ENCODE measurements around the gene MAP3K21. TPM values are rescaled to one million over a fixed set of nuclear protein-coding genes. Genes with fewer than 3 reads are reported as not detected.
A peak's percentile ranks its signal among the peaks of the same experiment; 100 is the strongest.

Gene MAP3K21
- total and polyA plus RNA-seq, 2 donors (not counting 1 experiment from before 2014, with no cell fraction given), result 0.07 to 0.17 TPM

DNA sequence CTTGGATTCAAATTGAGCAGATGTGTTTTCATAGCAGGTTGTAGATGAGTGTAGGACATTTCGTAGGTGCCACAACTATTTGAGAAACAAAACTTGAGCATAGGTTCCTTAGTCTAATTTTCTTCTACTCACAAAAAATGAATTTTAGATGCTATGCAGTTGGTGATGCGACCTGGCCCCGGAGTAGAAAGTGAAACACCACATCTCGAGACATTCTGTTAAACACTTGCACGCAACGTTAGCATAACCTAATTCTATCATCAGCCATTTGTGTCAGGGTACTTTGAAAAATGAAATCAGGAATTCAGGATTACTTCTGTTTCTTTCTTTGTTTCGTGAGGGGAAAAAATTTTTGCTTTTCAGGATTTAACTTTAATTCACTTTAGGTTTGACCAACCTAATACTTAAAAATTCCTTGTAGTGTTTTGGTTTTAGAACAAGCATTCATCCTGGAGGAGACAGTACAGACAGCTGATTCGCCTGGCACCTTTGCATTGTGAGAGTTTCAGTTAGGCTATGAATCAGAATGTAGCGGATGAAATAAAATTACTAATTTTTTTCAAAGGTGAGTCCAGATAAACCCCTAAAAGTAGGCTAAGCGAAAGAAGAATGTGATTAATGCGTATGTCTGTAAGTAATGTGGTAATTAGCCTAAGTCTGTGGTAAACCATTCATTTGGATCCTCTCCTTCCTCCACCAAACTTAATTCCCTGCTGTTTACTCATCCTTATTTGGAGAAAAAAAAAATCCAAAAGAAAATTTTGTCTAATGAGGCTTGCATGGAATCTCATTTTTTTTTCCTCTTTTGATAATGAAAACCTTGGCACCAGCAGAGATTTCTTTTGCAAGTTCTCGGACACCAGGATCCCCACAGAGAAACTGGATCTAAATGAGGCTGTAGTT is 44.9 kb downstream of the MAP3K21 start:
- Histone ChIP-seq H3K27ac (ENCODE audit: insufficient read depth, low read length) (no peak overlapping the region), H3K9me3 (ENCODE audit: control insufficient read depth, insufficient read depth, low read depth, low read length) (no peaks in the 10 kb centered on the region), H3K79me2 (ENCODE audit: control insufficient read depth, insufficient read depth, low read length) (no peaks in the 10 kb centered on the region), H3K27me3 (ENCODE audit: control insufficient read depth, insufficient read depth, low read length) (no peaks in the 10 kb centered on the region), H3K36me3 (ENCODE audit: control insufficient read depth, insufficient read depth, low read length) (no peaks in the 10 kb centered on the region), H2AFZ (ENCODE audit: low read length) (no peak overlapping the region), H3K4me1 (ENCODE audit: control insufficient read depth, extremely low read depth, insufficient read depth, low read length) (no peaks in the 10 kb centered on the region), H3K9ac (ENCODE audit: insufficient read depth, low read length) (no peak overlapping the region), H3K4me2 (ENCODE audit: extremely low read depth, insufficient read depth, low read length) (no peak overlapping the region), H4K20me1 (ENCODE audit: control insufficient read depth, extremely low read depth, insufficient read depth, low read length) (no peaks in the 10 kb centered on the region), H3K4me3 (replicated peaks in 1 of 4; ENCODE audit: control extremely low read depth in 1 of 4, insufficient read depth in 1 of 4, low read depth in 3 of 4, low read length in 4 of 4) (no peak overlapping the region)
- TF ChIP-seq EZH2 (IDR thresholded peaks at IDR 0.05; ENCODE audit: low read length, missing control alignments), result no peak
- TF ChIP-seq, protein P1, sequence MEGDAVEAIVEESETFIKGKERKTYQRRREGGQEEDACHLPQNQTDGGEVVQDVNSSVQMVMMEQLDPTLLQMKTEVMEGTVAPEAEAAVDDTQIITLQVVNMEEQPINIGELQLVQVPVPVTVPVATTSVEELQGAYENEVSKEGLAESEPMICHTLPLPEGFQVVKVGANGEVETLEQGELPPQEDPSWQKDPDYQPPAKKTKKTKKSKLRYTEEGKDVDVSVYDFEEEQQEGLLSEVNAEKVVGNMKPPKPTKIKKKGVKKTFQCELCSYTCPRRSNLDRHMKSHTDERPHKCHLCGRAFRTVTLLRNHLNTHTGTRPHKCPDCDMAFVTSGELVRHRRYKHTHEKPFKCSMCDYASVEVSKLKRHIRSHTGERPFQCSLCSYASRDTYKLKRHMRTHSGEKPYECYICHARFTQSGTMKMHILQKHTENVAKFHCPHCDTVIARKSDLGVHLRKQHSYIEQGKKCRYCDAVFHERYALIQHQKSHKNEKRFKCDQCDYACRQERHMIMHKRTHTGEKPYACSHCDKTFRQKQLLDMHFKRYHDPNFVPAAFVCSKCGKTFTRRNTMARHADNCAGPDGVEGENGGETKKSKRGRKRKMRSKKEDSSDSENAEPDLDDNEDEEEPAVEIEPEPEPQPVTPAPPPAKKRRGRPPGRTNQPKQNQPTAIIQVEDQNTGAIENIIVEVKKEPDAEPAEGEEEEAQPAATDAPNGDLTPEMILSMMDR (conservative IDR thresholded peaks at IDR 0.05 in 1 of 2, IDR thresholded peaks at IDR 0.05 in 1 of 2; ENCODE audit: low read depth in 1 of 2, low read length in 2 of 2), result no peak
- DNase-seq (ENCODE audit: low read depth in 2 of 2), result peak in 1 of 2 donors; percentile 91

DNA sequence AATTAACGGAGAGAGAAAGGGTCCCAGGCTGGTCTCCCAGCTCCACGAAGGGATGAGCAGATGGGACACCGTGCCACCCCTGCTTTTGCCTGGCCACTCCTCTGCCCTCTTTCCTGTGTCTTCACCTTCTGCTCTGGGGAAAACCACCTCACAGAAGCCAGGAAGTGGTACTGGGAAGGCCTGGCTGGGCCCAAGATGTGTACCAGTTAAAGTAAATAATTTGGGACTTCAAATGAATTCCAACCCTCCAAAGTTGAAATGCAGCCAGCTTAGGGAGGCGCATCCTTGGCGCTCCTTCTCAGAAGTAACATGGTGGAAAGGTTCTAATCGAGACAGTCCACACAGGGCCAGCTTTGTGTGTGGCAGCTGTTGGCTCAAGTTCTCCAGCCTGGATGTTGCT is 45.7 kb downstream of the MAP3K21 start:
- Histone ChIP-seq H3K4me3 (replicated peaks in 1 of 4; ENCODE audit: control extremely low read depth in 1 of 4, insufficient read depth in 1 of 4, low read depth in 3 of 4, low read length in 4 of 4) (no peak overlapping the region), H4K20me1 (ENCODE audit: control insufficient read depth, extremely low read depth, insufficient read depth, low read length) (no peaks in the 10 kb centered on the region), H3K36me3 (ENCODE audit: control insufficient read depth, insufficient read depth, low read length) (no peaks in the 10 kb centered on the region), H3K4me2 (ENCODE audit: extremely low read depth, insufficient read depth, low read length) (no peak overlapping the region), H3K27me3 (ENCODE audit: control insufficient read depth, insufficient read depth, low read length) (no peaks in the 10 kb centered on the region), H3K4me1 (ENCODE audit: control insufficient read depth, extremely low read depth, insufficient read depth, low read length) (no peaks in the 10 kb centered on the region), H3K9ac (ENCODE audit: insufficient read depth, low read length) (no peak overlapping the region), H3K79me2 (ENCODE audit: control insufficient read depth, insufficient read depth, low read length) (no peaks in the 10 kb centered on the region), H2AFZ (ENCODE audit: low read length) (no peak overlapping the region), H3K27ac (ENCODE audit: insufficient read depth, low read length) (no peak overlapping the region), H3K9me3 (ENCODE audit: control insufficient read depth, insufficient read depth, low read depth, low read length) (no peaks in the 10 kb centered on the region)
- TF ChIP-seq, protein P1 (conservative IDR thresholded peaks at IDR 0.05 in 1 of 2, IDR thresholded peaks at IDR 0.05 in 1 of 2; ENCODE audit: low read depth in 1 of 2, low read length in 2 of 2), result no peak
- no peak for TF ChIP-seq EZH2 (IDR thresholded peaks at IDR 0.05; ENCODE audit: low read length, missing control alignments)
- peak in 1 of 2 donors; percentile 25 for DNase-seq (ENCODE audit: low read depth in 2 of 2)

- Histone ChIP-seq H3K79me2 (ENCODE audit: control insufficient read depth, insufficient read depth, low read length) (no peaks in the 10 kb centered on the region), H3K4me1 (ENCODE audit: control insufficient read depth, extremely low read depth, insufficient read depth, low read length) (no peaks in the 10 kb centered on the region), H3K9me3 (ENCODE audit: control insufficient read depth, insufficient read depth, low read depth, low read length) (no peaks in the 10 kb centered on the region), H4K20me1 (ENCODE audit: control insufficient read depth, extremely low read depth, insufficient read depth, low read length) (no peaks in the 10 kb centered on the region), H3K27ac (ENCODE audit: insufficient read depth, low read length) (no peak overlapping the region), H3K4me3 (replicated peaks in 1 of 4; ENCODE audit: control extremely low read depth in 1 of 4, insufficient read depth in 1 of 4, low read depth in 3 of 4, low read length in 4 of 4) (no peak overlapping the region), H3K9ac (ENCODE audit: insufficient read depth, low read length) (no peak overlapping the region), H3K36me3 (ENCODE audit: control insufficient read depth, insufficient read depth, low read length) (no peaks in the 10 kb centered on the region), H3K27me3 (ENCODE audit: control insufficient read depth, insufficient read depth, low read length) (no peaks in the 10 kb centered on the region), H2AFZ (ENCODE audit: low read length) (no peak overlapping the region), H3K4me2 (ENCODE audit: extremely low read depth, insufficient read depth, low read length) (no peak overlapping the region)
- TF ChIP-seq, protein P1 (conservative IDR thresholded peaks at IDR 0.05 in 1 of 2, IDR thresholded peaks at IDR 0.05 in 1 of 2; ENCODE audit: low read depth in 1 of 2, low read length in 2 of 2), result no peak
- TF ChIP-seq EZH2 (IDR thresholded peaks at IDR 0.05; ENCODE audit: low read length, missing control alignments), result no peak
- DNase-seq (ENCODE audit: low read depth in 2 of 2), result no peak
Measured at GRCh38 chr1:233375653-233376052, 48.1 kb downstream of the MAP3K21 start.

All from fibroblast of lung (primary cell).